ENCODE results near the gene DGKZ. TPM values are rescaled to one million over a fixed set of nuclear protein-coding genes. Genes with fewer than 3 reads are reported as not detected.
A peak's percentile ranks its signal among the peaks of the same experiment; 100 is the strongest.

The DGKZ gene
- total and polyA plus RNA-seq, 2 of the 13 experiments (the other 11 are each of a cell fraction or from before 2014, with no cell fraction given), result 15.8 to 20.7 TPM

- Histone ChIP-seq H3K9ac (ENCODE audit: insufficient read depth, low read depth, low read length) (no peak overlapping the region), H3K4me2 (ENCODE audit: low read depth, low read length) (peak overlapping the region; percentile 97), H2AFZ (ENCODE audit: low read length) (no peak overlapping the region), H3K27ac (ENCODE audit: extremely low read length, insufficient read depth, low read length) (no peak overlapping the region), H3K4me1 (ENCODE audit: insufficient read depth, low read length) (peaks cover 58% of the 10 kb centered on the region), H3K79me2 (ENCODE audit: insufficient read depth, low read length) (no peaks in the 10 kb centered on the region), H3K9me3 (ENCODE audit: low read length) (no peaks in the 10 kb centered on the region), H4K20me1 (ENCODE audit: insufficient read depth, low read length) (peaks cover 14% of the 10 kb centered on the region), H3K27me3 (ENCODE audit: control insufficient read depth in 1 of 2, insufficient read depth in 2 of 2, low read length in 2 of 2) (peaks cover 13 to 36% of the 10 kb centered on the region in 2 experiments), H3K4me3 (replicated peaks in 1 of 3; ENCODE audit: insufficient read depth in 1 of 3, low read depth in 2 of 3, low read length in 3 of 3) (peak overlapping the region in 2 of 3 experiments; percentile 31 to 82; a peak in 2 of 6 replicates), H3K36me3 (replicated peaks in 1 of 2; ENCODE audit: control insufficient read depth in 1 of 2, insufficient read depth in 2 of 2, low read length in 2 of 2) (0 out of 5 replicates have a peak, but pooled peaks cover 0 to 1% of the 10 kb centered on the region in 2 experiments)
- BruUV-seq (replicated peaks), result no TSS peak
- FAIRE-seq (no peak), ATAC-seq (no peak), DNase-seq (ENCODE audit: low spot score) (no peak)
- POLR2A ChIA-PET, result no interaction called here
- intact Hi-C loops (cut with micrococcal nuclease; ENCODE audit: unreplicated experiment) (no loop called here), in situ Hi-C loops (cut with HindIII; ENCODE audit: extremely low pct_ligation_motif_present, low pct_unique_long_range_greater_than_20kb) (loop anchor here (5.0 kb wide), 1 partner anchor 145 kb away; no protein-coding TSS in a partner anchor)
- CTCF ChIA-PET (ENCODE audit: low intra/inter-chr PET ratio, low total read pairs), result no interaction called here
- WGBS (ENCODE audit: low lambda C conversion rate), result 40% methylated on average over 4 of the region's 5 CpGs
- TF ChIP-seq JDP2 (CRISPR knock-in tag; IDR thresholded peaks at IDR 0.05; ENCODE audit: borderline replicate concordance) (no peak), YEATS4 (CRISPR knock-in tag; IDR thresholded peaks at IDR 0.05; ENCODE audit: borderline replicate concordance) (no peak), ZNF343 (CRISPR knock-in tag; IDR thresholded peaks at IDR 0.05) (no peak), SRY (CRISPR knock-in tag; IDR thresholded peaks at IDR 0.05) (no peak), THAP7 (CRISPR knock-in tag; IDR thresholded peaks at IDR 0.05) (no peak)
- TF ChIP-seq, protein P1, sequence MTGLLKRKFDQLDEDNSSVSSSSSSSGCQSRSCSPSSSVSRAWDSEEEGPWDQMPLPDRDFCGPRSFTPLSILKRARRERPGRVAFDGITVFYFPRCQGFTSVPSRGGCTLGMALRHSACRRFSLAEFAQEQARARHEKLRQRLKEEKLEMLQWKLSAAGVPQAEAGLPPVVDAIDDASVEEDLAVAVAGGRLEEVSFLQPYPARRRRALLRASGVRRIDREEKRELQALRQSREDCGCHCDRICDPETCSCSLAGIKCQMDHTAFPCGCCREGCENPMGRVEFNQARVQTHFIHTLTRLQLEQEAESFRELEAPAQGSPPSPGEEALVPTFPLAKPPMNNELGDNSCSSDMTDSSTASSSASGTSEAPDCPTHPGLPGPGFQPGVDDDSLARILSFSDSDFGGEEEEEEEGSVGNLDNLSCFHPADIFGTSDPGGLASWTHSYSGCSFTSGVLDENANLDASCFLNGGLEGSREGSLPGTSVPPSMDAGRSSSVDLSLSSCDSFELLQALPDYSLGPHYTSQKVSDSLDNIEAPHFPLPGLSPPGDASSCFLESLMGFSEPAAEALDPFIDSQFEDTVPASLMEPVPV (CRISPR knock-in tag; IDR thresholded peaks at IDR 0.05), result no peak
- TF ChIP-seq, protein P2, sequence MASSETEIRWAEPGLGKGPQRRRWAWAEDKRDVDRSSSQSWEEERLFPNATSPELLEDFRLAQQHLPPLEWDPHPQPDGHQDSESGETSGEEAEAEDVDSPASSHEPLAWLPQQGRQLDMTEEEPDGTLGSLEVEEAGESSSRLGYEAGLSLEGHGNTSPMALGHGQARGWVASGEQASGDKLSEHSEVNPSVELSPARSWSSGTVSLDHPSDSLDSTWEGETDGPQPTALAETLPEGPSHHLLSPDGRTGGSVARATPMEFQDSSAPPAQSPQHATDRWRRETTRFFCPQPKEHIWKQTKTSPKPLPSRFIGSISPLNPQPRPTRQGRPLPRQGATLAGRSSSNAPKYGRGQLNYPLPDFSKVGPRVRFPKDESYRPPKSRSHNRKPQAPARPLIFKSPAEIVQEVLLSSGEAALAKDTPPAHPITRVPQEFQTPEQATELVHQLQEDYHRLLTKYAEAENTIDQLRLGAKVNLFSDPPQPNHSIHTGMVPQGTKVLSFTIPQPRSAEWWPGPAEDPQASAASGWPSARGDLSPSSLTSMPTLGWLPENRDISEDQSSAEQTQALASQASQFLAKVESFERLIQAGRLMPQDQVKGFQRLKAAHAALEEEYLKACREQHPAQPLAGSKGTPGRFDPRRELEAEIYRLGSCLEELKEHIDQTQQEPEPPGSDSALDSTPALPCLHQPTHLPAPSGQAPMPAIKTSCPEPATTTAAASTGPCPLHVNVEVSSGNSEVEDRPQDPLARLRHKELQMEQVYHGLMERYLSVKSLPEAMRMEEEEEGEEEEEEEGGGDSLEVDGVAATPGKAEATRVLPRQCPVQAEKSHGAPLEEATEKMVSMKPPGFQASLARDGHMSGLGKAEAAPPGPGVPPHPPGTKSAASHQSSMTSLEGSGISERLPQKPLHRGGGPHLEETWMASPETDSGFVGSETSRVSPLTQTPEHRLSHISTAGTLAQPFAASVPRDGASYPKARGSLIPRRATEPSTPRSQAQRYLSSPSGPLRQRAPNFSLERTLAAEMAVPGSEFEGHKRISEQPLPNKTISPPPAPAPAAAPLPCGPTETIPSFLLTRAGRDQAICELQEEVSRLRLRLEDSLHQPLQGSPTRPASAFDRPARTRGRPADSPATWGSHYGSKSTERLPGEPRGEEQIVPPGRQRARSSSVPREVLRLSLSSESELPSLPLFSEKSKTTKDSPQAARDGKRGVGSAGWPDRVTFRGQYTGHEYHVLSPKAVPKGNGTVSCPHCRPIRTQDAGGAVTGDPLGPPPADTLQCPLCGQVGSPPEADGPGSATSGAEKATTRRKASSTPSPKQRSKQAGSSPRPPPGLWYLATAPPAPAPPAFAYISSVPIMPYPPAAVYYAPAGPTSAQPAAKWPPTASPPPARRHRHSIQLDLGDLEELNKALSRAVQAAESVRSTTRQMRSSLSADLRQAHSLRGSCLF (CRISPR knock-in tag; IDR thresholded peaks at IDR 0.05; ENCODE audit: borderline replicate concordance), result no peak
Measured at GRCh38 chr11:46387456-46387855, 40.2 kb downstream of the DGKZ start.

All from HepG2 (cell line).